OCI-LY7 (cell line): ENCODE data around the gene EGLN2. TPM values are rescaled to one million over a fixed set of nuclear protein-coding genes. Genes with fewer than 3 reads are reported as not detected.

ENCODE experiments used
- BruUV-seq: library from RNA; stranded (reverse); fragments of 400-500 nt; replicated peaks from 2 replicates; lab custom pipeline; 2021; lab: Mats Ljungman, UMichigan
- CTCF ChIA-PET: fragments of 300-600 bp; sonication (Branson Sonifier 250); formaldehyde crosslinking; loops from one replicate; lab custom pipeline; 2022; ENCODE audit warnings: antibody characterized with exemption; ENCODE audit not compliant: unreplicated experiment; lab: Charles Lee
- POLR2A ChIA-PET: fragments of 300-600 bp; sonication (Branson Sonifier 250); formaldehyde crosslinking; loops from one replicate; lab custom pipeline; 2022; ENCODE audit warnings: antibody characterized with exemption; lab: Charles Lee
- DNase-seq: peaks from one replicate; pipeline ENCODE4 v3.0.0-alpha.2; 2015; ENCODE audit warnings: low spot score
- H2AFZ ChIP-seq: fragments of 200-600 bp; sonication (generic), shearing (Covaris generic); 2 replicates; pipeline ENCODE4 v1.6.1; 2014; ENCODE audit warnings: mild to moderate bottlenecking, antibody characterized with exemption, low read length, moderate library complexity
- H3K27ac ChIP-seq: fragments of 200-600 bp; sonication (generic); 2 replicates; pipeline ENCODE4 v1.5.1; 2014; ENCODE audit warnings: mixed run types, low read depth, mild to moderate bottlenecking, moderate library complexity, low read length, inconsistent platforms; ENCODE audit not compliant: poor library complexity, severe bottlenecking
- H3K36me3 ChIP-seq: fragments of 200-600 bp; sonication (generic); 2 replicates; pipeline ENCODE4 v1.6.1; 2014; ENCODE audit warnings: mild to moderate bottlenecking, antibody characterized with exemption, low read length, moderate library complexity, mixed read lengths; ENCODE audit not compliant: insufficient read depth
- H3K4me1 ChIP-seq: fragments of 200-600 bp; sonication (generic); 2 replicates; pipeline ENCODE4 v1.5.1; 2014; ENCODE audit warnings: mild to moderate bottlenecking, low read length; ENCODE audit not compliant: insufficient read depth, poor library complexity, severe bottlenecking
- H3K4me2 ChIP-seq: fragments of 200-600 bp; sonication (generic); 2 replicates; pipeline ENCODE4 v1.6.1; 2014; ENCODE audit warnings: mild to moderate bottlenecking, low read length
- H3K4me3 ChIP-seq: fragments of 200-600 bp; sonication (generic); 2 replicates; pipeline ENCODE4 v1.5.1; 2014; ENCODE audit warnings: mild to moderate bottlenecking, low read depth, low read length; ENCODE audit not compliant: poor library complexity, severe bottlenecking
- H3K79me2 ChIP-seq: fragments of 200-600 bp; sonication (generic); 2 replicates; pipeline ENCODE4 v1.6.1; 2016; ENCODE audit warnings: low read depth, mild to moderate bottlenecking, low read length, moderate library complexity, mixed read lengths; ENCODE audit not compliant: insufficient read depth
- H3K9me2 ChIP-seq: fragments of 200-600 bp; sonication (generic); 2 replicates; pipeline ENCODE4 v1.6.1; 2016; ENCODE audit warnings: mild to moderate bottlenecking, low read length, mixed read lengths; ENCODE audit not compliant: insufficient read depth
- H3K9me3 ChIP-seq: fragments of 200-600 bp; sonication (generic); 2 replicates; pipeline ENCODE4 v1.6.1; 2014; ENCODE audit warnings: mild to moderate bottlenecking, mixed run types, low read length, mixed read lengths
- H4K20me1 ChIP-seq: fragments of 200-600 bp; sonication (generic); 2 replicates; pipeline ENCODE4 v1.6.1; 2014; ENCODE audit warnings: mild to moderate bottlenecking, antibody characterized with exemption, low read length, moderate library complexity, mixed read lengths; ENCODE audit not compliant: insufficient read depth
- EZH2phosphoT487 ChIP-seq: fragments of 200-600 bp; sonication (generic); IDR thresholded peaks from 2 replicates; pipeline ENCODE4 v1.6.1; 2018; ENCODE audit warnings: low read depth, borderline replicate concordance, mild to moderate bottlenecking, mixed run types, antibody characterized with exemption, low read length, moderate library complexity, mixed read lengths
- intact Hi-C: fragments of 100-400 bp; cut with micrococcal nuclease; formaldehyde crosslinking; loops from one replicate; pipeline ENCODE4 v1.10.0; 2022; ENCODE audit not compliant: unreplicated experiment
- total RNA-seq, 2 experiments: library from RNA; depleted of rRNA in 1 of 2; stranded (reverse); fragments of >200 nt in 1 of 2; shearing (Covaris generic) in 1 of 2; gene quantifications; 2 replicates each; pipeline ENCODE4 v1.2.3, GENCODE V29; 2014 to 2022
- TF ChIP-seq, protein P1 (sequence below): fragments of 200-600 bp; sonication (generic); conservative IDR thresholded peaks from 2 replicates; pipeline ENCODE4 v1.5.1; 2014; ENCODE audit warnings: mild to moderate bottlenecking, antibody characterized with exemption, low read length, moderate library complexity, mixed read lengths

Gene EGLN2
- total RNA-seq, 2 experiments from 2014 or later = 81.6 to 87.9 TPM

DNA sequence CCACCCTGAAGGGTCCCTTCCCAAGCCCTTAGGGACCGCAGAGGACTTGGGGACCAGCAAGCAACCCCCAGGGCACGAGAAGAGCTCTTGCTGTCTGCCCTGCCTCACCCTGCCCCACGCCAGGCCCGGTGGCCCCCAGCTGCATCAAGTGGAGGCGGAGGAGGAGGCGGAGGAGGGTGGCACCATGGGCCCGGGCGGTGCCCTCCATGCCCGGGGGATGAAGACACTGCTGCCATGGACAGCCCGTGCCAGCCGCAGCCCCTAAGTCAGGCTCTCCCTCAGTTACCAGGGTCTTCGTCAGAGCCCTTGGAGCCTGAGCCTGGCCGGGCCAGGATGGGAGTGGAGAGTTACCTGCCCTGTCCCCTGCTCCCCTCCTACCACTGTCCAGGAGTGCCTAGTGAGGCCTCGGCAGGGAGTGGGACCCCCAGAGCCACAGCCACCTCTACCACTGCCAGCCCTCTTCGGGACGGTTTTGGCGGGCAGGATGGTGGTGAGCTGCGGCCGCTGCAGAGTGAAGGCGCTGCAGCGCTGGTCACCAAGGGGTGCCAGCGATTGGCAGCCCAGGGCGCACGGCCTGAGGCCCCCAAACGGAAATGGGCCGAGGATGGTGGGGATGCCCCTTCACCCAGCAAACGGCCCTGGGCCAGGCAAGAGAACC lies 1.5 kb downstream of the EGLN2 start:
- Histone ChIP-seq H3K36me3 (peaks cover 51% of the 10 kb centered on the region), H3K79me2 (peaks cover 61% of the 10 kb centered on the region), H3K4me2 (peak overlapping the region; percentile 97), H4K20me1 (peaks cover 15% of the 10 kb centered on the region; the same call in 1 of the 2 replicates), H3K4me3 (peak overlapping the region; percentile 99), H3K9me2 (no peaks in the 10 kb centered on the region), H2AFZ (no peak overlapping the region), H3K9me3 (no peaks in the 10 kb centered on the region), H3K27ac (peak overlapping the region; percentile 65), H3K4me1 (peaks cover 74% of the 10 kb centered on the region)
- ChIA-PET POLR2A (interaction anchor here (1.0 to 1.1 kb wide), 2 partner anchors 22 to 23 kb away, joined by 3 read pairs; partner anchors contain the start of gene RAB4B), CTCF (no interaction called here)
- intact Hi-C loops = no loop called here
- BruUV-seq = no TSS peak
- TF ChIP-seq, protein P1, sequence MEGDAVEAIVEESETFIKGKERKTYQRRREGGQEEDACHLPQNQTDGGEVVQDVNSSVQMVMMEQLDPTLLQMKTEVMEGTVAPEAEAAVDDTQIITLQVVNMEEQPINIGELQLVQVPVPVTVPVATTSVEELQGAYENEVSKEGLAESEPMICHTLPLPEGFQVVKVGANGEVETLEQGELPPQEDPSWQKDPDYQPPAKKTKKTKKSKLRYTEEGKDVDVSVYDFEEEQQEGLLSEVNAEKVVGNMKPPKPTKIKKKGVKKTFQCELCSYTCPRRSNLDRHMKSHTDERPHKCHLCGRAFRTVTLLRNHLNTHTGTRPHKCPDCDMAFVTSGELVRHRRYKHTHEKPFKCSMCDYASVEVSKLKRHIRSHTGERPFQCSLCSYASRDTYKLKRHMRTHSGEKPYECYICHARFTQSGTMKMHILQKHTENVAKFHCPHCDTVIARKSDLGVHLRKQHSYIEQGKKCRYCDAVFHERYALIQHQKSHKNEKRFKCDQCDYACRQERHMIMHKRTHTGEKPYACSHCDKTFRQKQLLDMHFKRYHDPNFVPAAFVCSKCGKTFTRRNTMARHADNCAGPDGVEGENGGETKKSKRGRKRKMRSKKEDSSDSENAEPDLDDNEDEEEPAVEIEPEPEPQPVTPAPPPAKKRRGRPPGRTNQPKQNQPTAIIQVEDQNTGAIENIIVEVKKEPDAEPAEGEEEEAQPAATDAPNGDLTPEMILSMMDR = no peak
- TF ChIP-seq EZH2phosphoT487 = no peak
- DNase-seq = no peak

DNA sequence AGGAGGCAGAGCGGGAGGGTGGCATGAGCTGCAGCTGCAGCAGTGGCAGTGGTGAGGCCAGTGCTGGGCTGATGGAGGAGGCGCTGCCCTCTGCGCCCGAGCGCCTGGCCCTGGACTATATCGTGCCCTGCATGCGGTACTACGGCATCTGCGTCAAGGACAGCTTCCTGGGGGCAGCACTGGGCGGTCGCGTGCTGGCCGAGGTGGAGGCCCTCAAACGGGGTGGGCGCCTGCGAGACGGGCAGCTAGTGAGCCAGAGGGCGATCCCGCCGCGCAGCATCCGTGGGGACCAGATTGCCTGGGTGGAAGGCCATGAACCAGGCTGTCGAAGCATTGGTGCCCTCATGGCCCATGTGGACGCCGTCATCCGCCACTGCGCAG lies 2.0 kb downstream of the EGLN2 start:
- peaks cover 79% of the 10 kb centered on the region for H3K4me1 ChIP-seq
- DNase-seq = no peak
- no peak overlapping the region for H3K27ac ChIP-seq
- BruUV-seq = no TSS peak
- ChIA-PET CTCF (interaction anchor here (1.0 kb wide), 1 partner anchor 24 kb away, joined by 6 read pairs; no protein-coding TSS in a partner anchor), POLR2A (interaction anchor here (0.6 to 1.1 kb wide), 3 partner anchors 23 to 339 kb away, joined by 3 read pairs; partner anchors contain the start of gene RAB4B)
- peaks cover 56% of the 10 kb centered on the region for H3K36me3 ChIP-seq
- H3K4me2 ChIP-seq = peak overlapping the region; percentile 97
- H3K9me2 ChIP-seq = no peaks in the 10 kb centered on the region
- H3K9me3 ChIP-seq = no peaks in the 10 kb centered on the region
- peak overlapping the region; percentile 99 for H3K4me3 ChIP-seq
- peaks cover 66% of the 10 kb centered on the region for H3K79me2 ChIP-seq
- H2AFZ ChIP-seq = no peak overlapping the region
- intact Hi-C loops = no loop called here
- TF ChIP-seq, protein P1 = no peak
- TF ChIP-seq EZH2phosphoT487 = no peak
- H4K20me1 ChIP-seq = peaks cover 20% of the 10 kb centered on the region
